Dermis blood vessel endothelial cell (primary cell): Measurements from ENCODE around the gene SPTSSA. TPM values are rescaled to one million over a fixed set of nuclear protein-coding genes. Genes with fewer than 3 reads are reported as not detected.
"Not testable (repeated sequence)": the region's sequence is repeated elsewhere in the genome, so short reads cannot be mapped to it uniquely, and the experiment has no call there.

ENCODE experiments used
- DNase-seq: peaks from one replicate; pipeline ENCODE4 v3.0.0; 2010
- total RNA-seq: library from RNA; depleted of rRNA; stranded (reverse); fragments of >200 nt; gene quantifications from 2 replicates; pipeline ENCODE4 v1.2.3, GENCODE V29; 2014

SPTSSA gene
- total RNA-seq, 1 donor from 2014 or later: 16.8 TPM

DNA sequence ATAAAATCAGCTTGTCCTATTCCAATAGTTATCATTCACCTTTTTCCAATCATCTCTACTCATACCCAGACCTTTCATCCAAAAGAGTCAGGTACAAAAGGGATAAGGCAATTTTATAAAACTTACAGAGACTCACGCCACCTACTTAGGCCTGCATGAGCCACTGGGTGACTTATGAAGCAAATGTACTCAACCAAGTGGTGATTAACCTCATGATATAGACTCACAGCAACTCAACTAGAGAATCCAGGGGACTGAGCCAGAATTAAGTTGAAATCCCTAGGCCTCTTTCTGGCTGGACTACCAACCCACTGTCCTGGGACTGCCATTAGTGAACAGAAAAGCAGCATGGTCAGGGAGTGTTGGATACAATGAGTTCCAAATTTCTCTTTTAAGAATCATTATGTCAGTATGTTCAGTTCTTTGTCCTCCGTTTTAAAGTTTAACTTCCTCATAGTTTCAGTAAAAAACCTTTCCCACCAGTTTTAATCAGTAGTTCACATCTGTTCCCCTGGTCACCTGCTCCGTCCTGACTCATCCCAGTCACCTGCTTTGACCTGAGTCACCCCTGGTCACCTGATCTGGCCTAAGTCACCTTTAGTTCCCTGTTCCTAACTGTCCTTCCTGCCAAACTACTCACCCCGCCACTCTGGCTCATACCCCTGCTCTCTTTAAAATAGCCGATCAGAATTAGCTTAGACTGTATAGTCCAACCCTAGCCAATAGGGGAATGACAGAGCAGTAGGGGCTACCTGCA, 36.8 kb downstream of the SPTSSA start:
- no peak for DNase-seq

DNA sequence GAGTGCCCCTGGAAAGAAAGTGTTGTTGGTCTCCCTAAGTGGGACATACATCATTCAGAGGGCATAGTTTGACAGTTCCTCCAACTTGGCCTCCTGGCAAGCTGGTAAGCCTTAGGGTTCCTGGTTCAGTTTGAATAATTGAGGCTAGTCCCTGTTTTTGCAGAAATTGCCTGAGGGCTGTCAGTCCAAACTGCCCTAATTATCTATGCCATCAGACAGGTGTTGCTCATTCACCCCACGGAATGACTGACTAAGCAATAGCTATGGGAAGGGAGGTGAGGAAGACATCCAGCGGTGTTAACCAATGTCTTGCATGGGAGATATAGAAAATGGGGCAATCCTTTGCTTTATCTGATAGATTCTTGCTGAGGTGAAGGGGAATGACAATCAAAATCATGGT, 37.6 kb downstream of the SPTSSA start:
- DNase-seq: no peak

DNA sequence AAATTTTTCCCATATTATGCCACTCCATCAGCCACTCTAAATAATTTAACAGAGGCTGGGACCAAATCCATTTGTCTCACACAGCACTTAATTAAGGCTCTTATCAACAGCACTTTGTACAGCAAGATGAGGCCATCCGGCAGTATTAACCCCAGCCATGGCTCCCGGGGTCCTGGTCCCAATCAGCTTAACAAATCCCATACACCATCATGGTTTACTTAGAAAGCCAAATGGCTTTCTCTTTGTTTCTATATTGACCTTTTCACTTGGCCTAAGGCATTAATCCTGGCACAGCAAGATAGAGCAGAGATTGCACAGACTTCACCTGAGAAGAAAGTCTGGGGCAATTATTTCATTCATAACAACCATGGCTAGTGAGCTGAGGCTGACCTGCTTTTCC, 38.6 kb downstream of the SPTSSA start:
- DNase-seq: no peak

DNA sequence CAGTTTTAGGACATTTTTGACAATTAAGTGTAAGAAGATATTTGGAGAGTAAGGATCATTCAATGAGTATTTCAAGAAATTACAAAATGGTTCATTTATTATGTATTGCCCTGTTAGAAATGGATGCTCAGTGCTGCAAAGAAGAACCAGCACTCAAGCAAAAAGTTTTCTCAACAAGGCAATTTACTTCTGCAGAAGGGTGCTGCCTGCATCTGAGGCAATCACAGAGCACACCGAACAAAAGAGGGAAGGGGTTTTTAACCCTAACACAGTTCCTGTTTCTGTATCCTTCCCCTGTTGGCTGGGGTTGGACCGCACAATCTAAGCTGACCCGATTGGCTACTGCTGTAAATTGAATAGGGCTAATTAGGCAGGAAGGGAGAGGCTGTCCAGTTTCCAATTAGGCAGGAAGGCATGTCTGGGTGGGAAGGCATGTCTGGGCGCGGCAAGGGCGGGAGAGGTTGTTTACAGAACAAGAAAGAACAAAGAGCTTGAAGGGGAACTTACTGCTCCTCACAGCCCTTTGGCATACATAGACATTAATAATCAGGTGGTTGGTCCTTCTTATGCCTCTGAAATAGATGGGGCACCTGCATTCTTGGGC, 41.4 kb downstream of the SPTSSA start:
- DNase-seq: no peak

DNA sequence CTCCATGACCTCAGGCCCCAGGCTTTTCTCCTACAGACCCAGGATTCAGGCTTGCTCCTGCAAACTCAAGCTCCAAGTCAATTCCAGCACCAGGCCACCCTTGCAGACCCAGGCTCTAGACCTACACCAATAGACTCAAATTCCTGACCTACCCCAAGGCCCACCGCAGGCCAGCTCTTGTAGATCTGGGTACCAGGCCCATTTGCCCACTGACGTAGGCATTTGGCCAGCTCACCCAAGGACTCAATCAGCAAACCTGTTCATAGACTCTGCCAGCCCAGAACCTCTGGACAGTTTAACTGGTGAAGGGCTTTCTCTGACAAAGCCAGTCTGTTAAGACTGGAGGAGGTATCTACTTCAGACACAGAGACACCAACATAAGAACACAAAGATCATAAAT, 52.3 kb downstream of the SPTSSA start:
- no peak for DNase-seq

DNA sequence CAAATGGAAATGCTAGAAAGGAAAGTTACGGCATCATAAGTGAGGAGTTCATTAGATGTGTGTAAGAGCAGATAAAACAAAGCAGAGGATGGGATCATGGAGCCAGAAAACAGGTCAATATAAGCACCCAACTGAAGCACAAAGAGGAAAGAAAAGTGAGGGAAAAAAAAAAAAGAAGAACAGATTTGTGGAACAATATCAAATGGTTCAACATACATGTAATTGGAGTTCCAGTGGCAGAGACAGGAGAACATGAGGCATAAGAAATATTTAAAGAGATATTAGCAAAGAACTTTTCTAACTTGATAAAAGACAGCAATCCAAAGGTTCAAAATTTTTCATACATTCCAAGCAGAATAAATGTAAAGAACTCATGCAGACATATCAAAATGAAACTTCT, 54.1 kb downstream of the SPTSSA start:
- DNase-seq: no peak

DNA sequence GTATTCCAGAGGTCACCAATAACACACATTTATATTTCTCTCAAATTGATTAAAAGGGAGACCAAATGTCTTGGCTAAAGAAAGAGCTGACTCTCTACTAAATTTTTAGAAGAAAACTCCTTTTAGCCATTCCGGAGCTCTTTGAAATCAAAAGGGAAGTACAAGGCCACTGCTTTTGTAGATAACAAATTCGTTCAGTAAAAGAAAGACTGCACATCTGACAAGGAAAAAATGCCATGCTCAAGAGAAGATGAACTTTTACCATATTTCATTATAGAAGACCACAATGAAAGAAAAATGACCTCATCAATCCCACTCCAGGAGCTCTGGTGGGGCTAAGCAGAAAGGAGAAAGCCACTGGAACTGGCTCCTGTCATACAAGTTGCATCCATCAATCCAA, 57.6 kb downstream of the SPTSSA start:
- DNase-seq: no peak

DNA sequence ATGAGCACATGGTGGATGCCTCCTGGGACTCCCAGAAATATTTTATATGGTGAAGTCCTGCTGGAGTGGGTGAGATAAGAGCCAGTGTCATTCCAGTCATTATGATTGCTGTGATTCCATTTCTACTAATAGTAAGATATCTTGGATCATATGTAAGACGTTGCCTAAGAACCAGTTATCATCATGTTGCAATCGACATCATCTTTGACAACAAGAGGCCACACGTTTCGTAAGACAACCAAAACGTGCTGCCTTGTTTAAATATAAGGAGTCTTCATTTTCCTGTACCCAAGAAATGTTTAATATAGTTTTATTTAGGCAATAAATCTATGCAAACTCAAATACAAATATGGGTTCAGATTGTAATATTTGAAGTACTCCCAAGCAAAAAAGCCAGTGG, 58.4 kb downstream of the SPTSSA start:
- DNase-seq: no peak

DNA sequence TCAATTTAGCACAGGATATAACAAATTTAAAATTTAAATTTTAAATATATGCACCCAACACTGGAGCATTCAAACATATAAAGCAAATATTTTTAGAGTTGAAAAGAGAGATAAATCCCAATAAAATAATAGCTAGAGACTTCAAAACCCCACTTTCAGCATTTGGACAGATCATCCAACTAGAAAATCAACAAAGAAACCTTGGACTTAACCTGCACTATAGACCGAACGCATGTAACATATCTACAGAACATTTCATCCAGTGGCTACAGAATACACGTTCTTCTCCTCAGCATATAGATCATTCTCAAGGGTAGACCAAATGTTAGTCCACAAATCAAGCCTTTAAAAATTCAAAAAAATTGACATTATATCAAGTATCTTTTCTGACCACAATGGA, 64.0 kb downstream of the SPTSSA start:
- peak; percentile 5 for DNase-seq

DNA sequence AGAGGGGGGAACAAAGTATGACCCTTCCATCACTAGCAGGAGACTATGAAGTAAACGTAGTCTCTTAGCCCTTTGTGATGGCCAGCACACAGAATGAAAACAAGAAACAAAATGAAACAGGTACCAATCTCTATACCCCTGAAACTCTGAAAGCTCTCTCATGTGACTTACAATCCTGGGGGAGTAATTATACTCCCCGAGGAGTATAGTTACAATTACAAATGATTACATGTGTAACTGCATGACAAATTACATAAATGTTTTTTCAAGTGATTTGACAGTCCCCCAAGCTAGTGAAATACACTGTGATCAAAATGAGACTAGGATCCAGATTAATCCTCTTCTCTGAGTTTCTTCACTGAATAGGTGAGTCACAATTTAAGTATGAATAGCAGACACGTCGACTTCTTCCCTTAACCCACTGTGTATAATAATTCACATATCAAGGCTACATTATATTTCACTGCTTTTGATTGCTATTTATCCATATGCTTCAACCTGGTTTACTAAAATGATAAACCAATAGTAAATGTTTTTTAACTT, 74.0 kb downstream of the SPTSSA start:
- DNase-seq: no peak

DNA sequence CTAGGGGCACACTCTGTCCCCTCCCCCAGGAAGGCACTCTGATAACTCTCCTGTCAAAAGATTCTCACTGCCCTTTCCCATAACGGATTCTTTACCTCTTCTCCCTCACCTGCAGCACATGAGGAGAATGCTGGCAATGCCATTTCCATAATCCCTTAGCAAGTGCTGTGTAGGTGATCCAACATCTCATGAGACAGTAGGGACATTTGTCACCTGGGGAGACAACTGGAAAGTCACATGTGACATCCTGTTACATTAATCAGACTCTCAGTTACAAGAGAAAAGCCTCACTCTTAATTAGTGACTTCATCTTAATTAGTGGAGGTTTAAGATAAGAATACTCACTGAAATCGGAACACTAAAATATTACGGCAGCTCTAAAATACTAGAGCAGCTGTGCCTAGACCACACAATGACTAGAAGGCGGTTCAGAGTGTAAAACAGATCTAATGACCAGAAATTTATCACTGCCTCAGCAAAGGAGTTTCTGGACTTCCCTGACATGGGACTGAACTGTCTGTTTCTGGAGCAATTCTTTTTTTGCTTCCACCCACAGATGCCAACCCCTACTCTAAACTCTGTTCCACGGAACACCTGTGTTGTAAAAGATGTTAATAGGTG, 75.1 kb downstream of the SPTSSA start:
- no peak for DNase-seq

DNA sequence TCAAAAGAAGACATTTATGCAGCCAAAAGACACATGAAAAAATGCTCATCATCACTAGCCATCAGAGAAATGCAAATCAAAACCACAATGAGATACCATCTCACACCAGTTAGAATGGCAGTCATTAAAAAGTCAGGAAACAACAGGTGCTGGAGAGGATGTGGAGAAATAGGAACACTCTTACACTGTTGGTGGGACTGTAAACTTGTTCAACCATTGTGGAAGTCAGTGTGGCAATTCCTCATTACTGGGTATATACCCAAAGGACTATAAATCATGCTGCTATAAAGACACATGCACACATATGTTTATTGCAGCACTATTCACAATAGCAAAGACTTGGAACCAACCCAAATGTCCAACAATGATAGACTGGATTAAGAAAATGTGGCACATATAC, 76.2 kb downstream of the SPTSSA start:
- not testable (repeated sequence) for DNase-seq

DNA sequence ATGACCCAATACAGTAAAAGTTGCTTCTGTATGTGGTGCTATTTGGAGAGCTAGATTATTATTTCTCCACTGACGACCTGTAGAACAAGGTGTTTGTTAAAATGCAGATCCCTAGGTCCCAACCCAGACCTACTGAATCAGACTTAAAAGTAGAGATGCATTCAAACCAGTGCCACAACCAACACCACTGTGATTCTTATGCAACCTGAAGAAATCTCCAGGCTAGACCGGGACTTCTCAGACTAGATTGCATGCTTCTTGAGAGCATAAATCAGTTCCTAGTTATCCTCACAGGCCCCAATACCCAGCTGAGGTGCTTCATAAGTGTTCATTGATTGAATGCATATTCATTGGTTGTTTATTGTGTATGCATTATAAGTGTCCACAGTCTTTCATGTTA, 78.2 kb downstream of the SPTSSA start:
- DNase-seq: no peak

Other genes with a start within 250 kb of the SPTSSA start
- gene EAPP, start 77.5 kb upstream of the SPTSSA start, total RNA-seq: 47.7 and 49.2 TPM in 2 replicates
- gene SNX6, start 167.9 kb upstream of the SPTSSA start, total RNA-seq: 178 and 180 TPM in 2 replicates